Inferior parietal cortex (tissue), 1 donor: ENCODE data around the gene BRAT1.

Experiments used
- DNase-seq: peaks from one replicate; pipeline ENCODE4 v3.0.0-alpha.2; 2016; ENCODE audit errors: extremely low spot score

The BRAT1 gene

GRCh38 chr7:2559283-2559950, 4.1 kb upstream of the BRAT1 start:
- no peak for DNase-seq

GRCh38 chr7:2558629-2559282, 3.4 kb upstream of the BRAT1 start, which contains the start of gene IQCE:
Gene IQCE, plus strand, starts transcription at chr7:2558979. Its CDS starts 203 bp downstream, at chr7:2559182.
- DNase-seq, result peak; percentile 89

- DNase-seq, result no peak
Measured at GRCh38 chr7:2554661-2555111, 638 bp downstream of the BRAT1 start.

- DNase-seq, result no peak
Measured at GRCh38 chr7:2553831-2554581, 1.3 kb downstream of the BRAT1 start.

- DNase-seq, result no peak
Measured at GRCh38 chr7:2553108-2553507, 2.2 kb downstream of the BRAT1 start.

- DNase-seq, result no peak
Measured at GRCh38 chr7:2551418-2551817, 3.9 kb downstream of the BRAT1 start.

- no peak for DNase-seq
Measured at GRCh38 chr7:2546776-2547586, 8.3 kb downstream of the BRAT1 start.

- DNase-seq, result no peak
Measured at GRCh38 chr7:2545746-2546425, 9.4 kb downstream of the BRAT1 start.

GRCh38 chr7:2544541-2545188, 10.7 kb downstream of the BRAT1 start:
- no peak for DNase-seq

- DNase-seq, result no peak
Measured at GRCh38 chr7:2542916-2543871, 12.1 kb downstream of the BRAT1 start.

GRCh38 chr7:2542011-2542915, 13.1 kb downstream of the BRAT1 start:
- no peak for DNase-seq

GRCh38 chr7:2541291-2542010, 13.9 kb downstream of the BRAT1 start:
- DNase-seq, result no peak

GRCh38 chr7:2540641-2541051, 14.7 kb downstream of the BRAT1 start:
- no peak for DNase-seq

GRCh38 chr7:2540133-2540532, 15.2 kb downstream of the BRAT1 start:
- no peak for DNase-seq

GRCh38 chr7:2539031-2539911, 16.1 kb downstream of the BRAT1 start:
- no peak for DNase-seq

- no peak for DNase-seq
Measured at GRCh38 chr7:2537981-2538851, 17.1 kb downstream of the BRAT1 start.
